ENCODE results near the gene HMGCL. TPM values are rescaled to one million over a fixed set of nuclear protein-coding genes. Genes with fewer than 3 reads are reported as not detected.

Gene HMGCL
- polyA plus RNA-seq, 1 donor (not counting 4 experiments of a cell fraction or from before 2014, with no cell fraction given) = 24.1 TPM

GRCh38 chr1:23845163-23845562 is 19.9 kb upstream of the HMGCL start:
- H4K20me1 ChIP-seq (ENCODE audit: control insufficient read depth, extremely low read depth, insufficient read depth, low read length) = no peaks in the 10 kb centered on the region
- no peaks in the 10 kb centered on the region for H3K9me3 ChIP-seq (ENCODE audit: control insufficient read depth, low read depth, low read length)
- TF ChIP-seq EZH2 (IDR thresholded peaks at IDR 0.05; ENCODE audit: low read length) (no peak), CTCF (optimal IDR thresholded peaks at IDR 0.05 in 1 of 3, IDR thresholded peaks at IDR 0.05 in 1 of 3, conservative IDR thresholded peaks at IDR 0.05 in 1 of 3; ENCODE audit: extremely low read depth in 1 of 3, insufficient read depth in 2 of 3, low read length in 3 of 3) (no peak)
- dilution Hi-C loops (cut with MboI; ENCODE audit: extremely low pct_ligation_motif_present, low sequenced_read_pairs) = no loop called here
- H3K27ac ChIP-seq (ENCODE audit: control insufficient read depth, insufficient read depth, low read length) = no peak overlapping the region
- no peaks in the 10 kb centered on the region for H3K27me3 ChIP-seq (ENCODE audit: control insufficient read depth, extremely low read depth, insufficient read depth, low read length)
- no peak overlapping the region for H3K9ac ChIP-seq (ENCODE audit: control insufficient read depth, extremely low read depth, insufficient read depth, low read length)
- no peaks in the 10 kb centered on the region for H3K36me3 ChIP-seq (ENCODE audit: control insufficient read depth in 2 of 2, extremely low read depth in 1 of 2, insufficient read depth in 2 of 2, low read length in 2 of 2)
- H3K9me1 ChIP-seq (ENCODE audit: control insufficient read depth, extremely low read depth, insufficient read depth, low read length) = no peaks in the 10 kb centered on the region
- no peak for FAIRE-seq
- H3K4me3 ChIP-seq (ENCODE audit: control insufficient read depth in 2 of 3, extremely low read depth in 1 of 3, insufficient read depth in 2 of 3, low read depth in 1 of 3, low read length in 3 of 3) = no peak overlapping the region
- no peaks in the 10 kb centered on the region for H3K79me2 ChIP-seq (ENCODE audit: control insufficient read depth, insufficient read depth, low read length)
- no peak for DNase-seq (ENCODE audit: low read depth, low spot score)
- no peak overlapping the region for H3K4me2 ChIP-seq (ENCODE audit: control insufficient read depth, extremely low read depth, insufficient read depth, low read depth, low read length)
- no peak overlapping the region for H2AFZ ChIP-seq (ENCODE audit: control insufficient read depth, low read length)
- no peaks in the 10 kb centered on the region for H3K4me1 ChIP-seq (ENCODE audit: control insufficient read depth, extremely low read depth, insufficient read depth, low read length)

GRCh38 chr1:23843644-23844043 is 18.4 kb upstream of the HMGCL start:
- no peak for TF ChIP-seq EZH2 (IDR thresholded peaks at IDR 0.05; ENCODE audit: low read length)
- no peak for TF ChIP-seq CTCF (optimal IDR thresholded peaks at IDR 0.05 in 1 of 3, IDR thresholded peaks at IDR 0.05 in 1 of 3, conservative IDR thresholded peaks at IDR 0.05 in 1 of 3; ENCODE audit: extremely low read depth in 1 of 3, insufficient read depth in 2 of 3, low read length in 3 of 3)
- H3K9me3 ChIP-seq (ENCODE audit: control insufficient read depth, low read depth, low read length) = no peaks in the 10 kb centered on the region
- no peaks in the 10 kb centered on the region for H3K79me2 ChIP-seq (ENCODE audit: control insufficient read depth, insufficient read depth, low read length)
- H3K27me3 ChIP-seq (ENCODE audit: control insufficient read depth, extremely low read depth, insufficient read depth, low read length) = no peaks in the 10 kb centered on the region
- no peak for DNase-seq (ENCODE audit: low read depth, low spot score)
- no peak overlapping the region for H3K4me2 ChIP-seq (ENCODE audit: control insufficient read depth, extremely low read depth, insufficient read depth, low read depth, low read length)
- dilution Hi-C loops (cut with MboI; ENCODE audit: extremely low pct_ligation_motif_present, low sequenced_read_pairs) = no loop called here
- no peak overlapping the region for H3K4me3 ChIP-seq (ENCODE audit: control insufficient read depth in 2 of 3, extremely low read depth in 1 of 3, insufficient read depth in 2 of 3, low read depth in 1 of 3, low read length in 3 of 3)
- H2AFZ ChIP-seq (ENCODE audit: control insufficient read depth, low read length) = no peak overlapping the region
- H4K20me1 ChIP-seq (ENCODE audit: control insufficient read depth, extremely low read depth, insufficient read depth, low read length) = no peaks in the 10 kb centered on the region
- no peaks in the 10 kb centered on the region for H3K9me1 ChIP-seq (ENCODE audit: control insufficient read depth, extremely low read depth, insufficient read depth, low read length)
- no peak overlapping the region for H3K27ac ChIP-seq (ENCODE audit: control insufficient read depth, insufficient read depth, low read length)
- H3K36me3 ChIP-seq (ENCODE audit: control insufficient read depth in 2 of 2, extremely low read depth in 1 of 2, insufficient read depth in 2 of 2, low read length in 2 of 2) = no peaks in the 10 kb centered on the region
- no peak overlapping the region for H3K9ac ChIP-seq (ENCODE audit: control insufficient read depth, extremely low read depth, insufficient read depth, low read length)
- no peak for FAIRE-seq
- H3K4me1 ChIP-seq (ENCODE audit: control insufficient read depth, extremely low read depth, insufficient read depth, low read length) = no peaks in the 10 kb centered on the region

Measured in keratinocyte (primary cell).